GM15510 (cell line): ENCODE measurements around the gene NOTCH1.

Experiments
- POLR2A ChIP-seq: IDR thresholded peaks from 3 replicates; pipeline ENCODE4 v1.6.1; 2011; ENCODE audit warnings: borderline replicate concordance; ENCODE audit not compliant: insufficient read length; ENCODE audit errors: extremely low read depth

NOTCH1 gene

DNA sequence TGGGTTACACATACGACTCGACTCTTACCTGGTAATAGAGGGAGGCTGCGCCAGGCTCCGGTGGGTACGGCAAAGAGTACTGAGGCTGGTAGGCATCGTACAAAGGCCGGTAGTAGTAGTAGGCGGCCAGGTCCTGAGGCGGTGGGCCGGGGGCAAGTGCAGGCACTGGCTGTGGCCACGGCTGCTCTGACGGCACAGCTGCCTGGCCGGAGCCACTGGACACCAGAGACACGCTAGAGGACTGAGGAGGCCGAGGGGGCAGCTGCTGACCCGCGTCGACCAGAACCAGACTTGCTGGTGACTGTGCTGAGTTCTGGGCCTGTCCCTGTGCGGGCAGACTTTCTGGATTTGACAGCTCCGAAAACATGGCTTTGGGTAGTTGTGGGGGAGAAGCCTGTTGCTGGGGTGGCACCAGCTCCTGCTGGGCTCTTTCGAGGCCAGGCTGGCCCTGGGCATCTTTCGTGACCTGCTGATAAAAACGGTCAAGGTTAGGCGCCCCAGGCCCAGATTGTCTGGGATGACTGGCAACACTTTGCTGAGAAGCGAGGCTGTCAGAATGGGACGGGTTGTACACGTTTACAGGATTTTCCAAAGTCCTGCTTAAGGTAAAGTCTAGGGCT lies 71.7 kb downstream of the NOTCH1 start:
- TF ChIP-seq POLR2A: no peak

DNA sequence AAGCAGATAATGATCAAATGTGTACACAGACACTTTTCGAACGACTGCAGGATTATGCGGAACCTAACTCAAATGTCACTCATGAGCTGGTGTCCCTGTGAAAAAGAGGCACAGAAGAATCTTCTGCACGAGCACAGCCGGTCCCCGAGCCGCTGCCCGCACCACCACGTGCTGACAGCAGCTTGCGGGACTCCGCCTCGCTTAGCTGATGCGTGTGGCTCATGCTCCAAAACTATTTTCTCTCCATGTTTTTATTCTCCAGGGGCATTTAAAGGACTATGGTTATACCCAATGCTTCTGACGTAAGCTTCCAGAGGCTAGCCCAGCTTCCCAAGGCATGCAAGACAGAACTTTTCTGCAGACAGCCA lies 72.5 kb downstream of the NOTCH1 start:
- no peak for TF ChIP-seq POLR2A

DNA sequence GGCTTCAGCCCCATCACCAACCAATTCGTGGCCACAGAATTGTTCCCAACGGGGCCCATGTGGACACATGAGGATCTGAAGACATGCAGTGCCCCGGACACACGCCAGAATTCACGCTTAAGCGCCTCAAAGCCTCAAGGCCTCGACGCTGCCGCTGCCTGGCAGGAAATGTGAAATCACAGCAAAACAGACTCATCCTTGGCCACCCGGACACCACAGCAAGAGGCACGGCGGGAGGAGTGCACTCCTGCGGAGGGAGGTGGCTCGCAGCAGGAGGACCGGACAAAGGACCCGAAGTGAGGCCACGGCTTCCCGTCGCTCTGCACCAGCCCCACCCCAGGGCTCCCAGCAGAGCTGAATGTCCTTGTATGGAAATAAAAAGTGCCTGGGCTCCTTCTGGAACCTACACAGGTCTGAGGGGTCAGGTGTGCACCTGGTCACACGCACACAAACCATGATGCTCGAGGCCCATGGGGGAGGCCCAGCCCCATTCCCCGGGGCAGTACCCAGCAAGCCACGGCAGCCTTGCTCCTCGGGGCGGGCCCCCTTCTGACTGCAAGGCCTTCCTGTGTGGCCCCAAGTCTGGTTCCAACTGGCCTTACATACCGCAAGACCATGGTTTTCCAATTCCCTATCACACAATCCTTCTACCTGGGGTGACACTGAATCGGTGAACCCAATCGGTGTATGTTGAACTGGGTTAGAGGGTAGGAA lies 73.1 kb downstream of the NOTCH1 start:
- no peak for TF ChIP-seq POLR2A

DNA sequence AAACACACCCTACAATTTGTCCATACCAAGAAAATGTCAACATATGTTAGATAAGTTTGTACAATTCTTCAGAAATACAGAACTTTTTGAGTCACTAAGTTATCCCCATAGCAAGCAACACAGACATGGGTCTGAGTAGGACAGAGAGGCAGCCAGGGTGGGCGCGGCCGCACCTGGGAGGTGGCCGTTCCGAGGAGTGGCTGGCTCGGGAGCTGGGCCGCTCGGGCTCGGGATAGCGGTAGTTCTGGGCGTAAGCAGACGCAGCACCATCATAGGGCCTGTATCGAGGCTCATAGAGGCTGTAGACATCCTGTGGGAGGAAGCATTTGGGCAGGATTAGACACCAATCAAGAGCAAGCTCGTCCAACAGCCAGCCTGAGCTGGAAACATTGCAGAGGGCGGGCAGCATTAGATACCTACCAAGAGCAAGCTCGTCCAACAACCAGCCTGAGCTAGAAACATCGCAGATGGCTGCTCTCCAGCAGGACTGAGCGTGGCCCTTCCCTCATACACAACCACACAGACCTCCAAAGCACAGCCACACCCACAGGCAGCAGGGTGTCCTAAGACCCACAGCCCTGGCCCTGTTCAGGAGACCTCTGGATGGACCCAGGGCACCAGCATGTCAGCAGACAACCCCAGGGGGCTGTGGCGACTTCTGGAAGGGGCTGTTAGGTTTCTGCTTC lies 73.9 kb downstream of the NOTCH1 start:
- TF ChIP-seq POLR2A: no peak

DNA sequence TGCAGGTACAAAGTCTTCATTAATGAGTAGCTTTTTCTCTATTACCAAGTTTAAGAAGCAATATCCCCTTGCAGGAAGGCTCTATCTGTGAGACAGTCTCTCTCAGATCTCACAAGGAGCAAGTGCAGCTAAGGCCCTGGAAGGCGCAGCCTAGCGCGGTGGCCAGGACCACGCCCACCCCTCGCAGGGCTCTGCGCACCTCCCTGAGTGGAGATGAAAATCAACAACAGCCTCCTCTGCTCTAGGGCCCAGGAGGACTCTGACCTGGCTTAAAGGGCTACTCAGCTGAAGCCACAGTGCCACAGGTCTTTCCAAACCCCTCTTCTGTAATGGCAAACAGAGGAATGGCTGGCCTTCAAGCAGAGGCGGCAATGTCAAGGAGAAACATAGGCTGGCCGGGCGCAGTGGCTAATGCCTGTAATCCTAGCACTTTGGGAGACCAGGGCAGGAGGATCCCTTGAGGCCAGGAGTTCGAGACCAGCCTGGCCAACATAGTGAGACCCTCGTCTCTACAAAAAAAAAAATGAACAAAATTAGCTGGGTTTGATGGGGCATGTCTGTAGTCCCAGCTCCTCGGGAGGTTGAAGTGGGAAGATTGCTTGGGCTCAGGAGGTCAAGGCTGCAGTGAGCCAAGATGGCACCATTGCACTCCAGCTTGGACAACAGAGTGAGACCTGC lies 74.9 kb downstream of the NOTCH1 start:
- no peak for TF ChIP-seq POLR2A

DNA sequence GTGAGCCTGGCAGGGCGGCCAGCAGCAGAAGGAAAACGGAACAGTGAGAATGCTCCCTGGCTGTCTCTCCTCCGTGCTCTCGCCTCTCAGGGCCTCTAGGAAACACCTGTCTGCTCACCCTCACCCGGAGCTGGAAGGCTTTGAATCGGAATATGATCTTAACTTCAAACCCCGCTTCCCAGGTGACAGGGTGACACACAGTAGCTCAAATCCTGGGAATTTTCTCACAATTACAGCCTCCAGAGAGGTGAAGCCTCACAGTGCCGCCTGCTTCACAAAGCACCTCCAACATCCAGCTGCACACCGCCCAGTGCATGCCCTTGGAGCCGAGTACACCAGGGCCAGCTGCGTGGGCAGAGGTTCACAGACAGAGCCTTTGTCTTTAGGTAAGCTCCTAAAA lies 75.5 kb downstream of the NOTCH1 start:
- TF ChIP-seq POLR2A: no peak

DNA sequence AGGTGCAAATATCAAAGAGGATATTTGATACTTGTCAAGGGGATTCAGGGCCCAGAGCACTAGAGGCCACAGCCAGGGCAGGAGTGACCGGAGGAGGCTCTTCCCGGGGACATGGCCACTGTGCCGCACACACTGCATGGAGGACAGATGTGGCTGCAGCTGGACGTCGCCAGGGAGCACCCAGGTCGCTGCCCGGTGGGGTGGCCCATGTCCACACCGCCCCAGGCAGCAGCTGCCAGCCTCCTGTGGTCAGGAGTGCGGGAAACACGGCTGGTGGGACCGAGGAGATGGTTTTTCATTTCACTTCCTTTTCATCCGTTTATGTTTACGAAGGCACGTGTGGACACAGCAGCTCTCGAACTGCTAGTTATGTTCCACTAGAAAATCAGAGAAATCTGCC lies 78.1 kb downstream of the NOTCH1 start:
- no peak for TF ChIP-seq POLR2A

DNA sequence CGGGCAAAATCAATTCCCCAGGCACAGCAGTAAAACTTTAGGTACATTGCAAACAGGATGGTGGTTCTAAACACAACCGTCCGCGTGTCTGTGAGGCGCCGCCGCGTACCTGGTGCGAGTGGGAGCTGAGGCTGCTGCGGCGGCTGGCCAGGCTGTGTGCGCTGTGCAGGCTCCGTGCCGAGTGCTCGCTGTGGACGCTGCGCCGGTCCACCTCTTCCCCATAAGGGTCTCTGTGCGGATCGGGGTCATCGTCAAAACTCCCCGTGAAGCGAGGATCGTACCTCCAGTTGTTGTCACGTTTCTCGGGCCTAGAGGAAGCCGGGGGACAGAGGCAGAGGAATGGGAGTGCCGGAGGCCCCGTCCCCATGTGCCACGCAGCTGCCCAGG lies 79.7 kb downstream of the NOTCH1 start:
- TF ChIP-seq POLR2A: no peak

DNA sequence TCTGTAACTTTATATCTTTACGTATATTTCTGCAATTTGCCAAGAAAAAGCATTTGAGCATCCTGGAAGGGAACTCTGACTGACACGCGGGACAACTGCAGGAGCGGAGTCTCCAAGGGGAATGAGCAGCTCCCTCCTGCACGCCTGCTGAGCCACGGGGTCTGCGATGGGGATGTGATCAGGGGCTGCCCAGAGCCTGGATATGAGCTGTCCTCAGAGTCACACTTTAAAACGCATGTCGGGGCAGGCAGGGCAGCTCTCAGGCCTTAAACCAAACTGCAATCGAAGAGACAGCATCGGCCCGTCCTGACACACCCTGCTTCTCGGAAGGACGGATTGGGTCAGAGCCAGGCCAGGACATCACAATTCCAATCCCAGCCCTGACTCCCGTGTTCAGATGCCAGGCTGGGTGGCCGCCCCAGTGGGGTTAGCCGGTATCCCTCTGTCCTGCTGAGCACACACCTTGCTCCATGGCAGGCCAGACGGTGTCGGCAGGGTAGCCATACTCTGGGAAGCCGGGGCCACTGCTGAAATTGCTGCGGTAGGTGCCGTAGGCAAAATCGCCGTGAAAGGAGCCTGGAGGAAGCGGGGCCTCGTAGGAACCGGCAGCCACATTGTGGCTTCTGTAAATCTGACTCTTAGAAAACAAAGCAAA lies 80.2 kb downstream of the NOTCH1 start:
- no peak for TF ChIP-seq POLR2A

DNA sequence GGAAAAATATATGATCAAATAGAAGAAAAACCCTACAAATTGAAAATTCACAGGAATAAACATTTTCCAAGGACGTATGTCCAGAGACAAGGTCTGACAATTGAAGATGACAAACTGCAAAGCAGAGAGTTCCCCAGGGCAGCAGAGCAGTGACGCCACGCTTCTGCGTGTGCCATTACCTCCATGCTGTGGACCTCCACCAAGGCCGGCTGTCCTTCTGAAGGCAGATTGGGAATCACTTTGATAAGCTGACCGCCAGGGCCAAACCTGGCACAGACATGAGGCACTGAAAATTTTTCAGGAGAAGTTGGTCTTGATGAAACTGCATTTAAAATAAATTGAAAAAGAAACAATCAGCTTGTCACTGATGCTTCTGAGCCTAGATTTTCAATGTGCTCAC lies 81.6 kb downstream of the NOTCH1 start:
- TF ChIP-seq POLR2A: no peak

DNA sequence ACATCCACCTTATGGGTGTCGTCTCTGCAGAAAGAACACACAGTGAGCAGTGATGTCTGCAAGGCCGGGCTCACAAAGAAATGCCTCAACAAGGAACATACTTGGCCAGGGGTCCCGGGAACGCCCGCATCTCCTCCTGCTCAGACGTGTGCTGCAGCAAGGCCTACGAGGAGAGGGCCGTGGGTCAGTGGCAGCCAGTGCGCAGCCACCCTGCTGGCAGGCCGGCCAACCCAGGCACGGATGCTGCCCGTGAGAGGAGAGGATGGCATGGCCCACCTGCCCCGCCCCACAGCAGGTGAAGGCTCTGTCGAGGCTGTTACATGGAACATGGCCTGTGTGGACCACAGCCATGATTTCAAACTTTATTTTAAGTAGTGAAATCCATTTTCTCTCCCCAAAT lies 82.3 kb downstream of the NOTCH1 start:
- TF ChIP-seq POLR2A: no peak

DNA sequence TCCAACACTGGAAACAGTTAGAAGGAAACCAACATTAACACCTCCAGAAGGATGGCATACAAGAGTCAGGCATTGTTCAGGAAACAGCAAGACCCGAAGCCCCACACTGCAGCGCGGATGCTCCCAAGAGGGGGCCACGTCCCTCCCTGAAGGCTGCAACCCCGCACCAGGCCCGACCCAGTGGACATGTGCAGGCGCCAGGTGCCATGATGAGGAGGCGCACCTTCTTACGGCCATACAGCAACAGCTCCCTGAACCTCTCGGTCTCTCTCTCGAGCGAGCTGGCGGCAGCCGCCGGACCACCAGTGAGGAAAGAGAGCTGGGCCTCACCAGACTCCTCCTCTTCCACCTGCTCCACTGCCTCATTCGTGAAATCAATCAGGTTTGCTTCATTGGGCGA lies 83.2 kb downstream of the NOTCH1 start:
- TF ChIP-seq POLR2A: no peak

DNA sequence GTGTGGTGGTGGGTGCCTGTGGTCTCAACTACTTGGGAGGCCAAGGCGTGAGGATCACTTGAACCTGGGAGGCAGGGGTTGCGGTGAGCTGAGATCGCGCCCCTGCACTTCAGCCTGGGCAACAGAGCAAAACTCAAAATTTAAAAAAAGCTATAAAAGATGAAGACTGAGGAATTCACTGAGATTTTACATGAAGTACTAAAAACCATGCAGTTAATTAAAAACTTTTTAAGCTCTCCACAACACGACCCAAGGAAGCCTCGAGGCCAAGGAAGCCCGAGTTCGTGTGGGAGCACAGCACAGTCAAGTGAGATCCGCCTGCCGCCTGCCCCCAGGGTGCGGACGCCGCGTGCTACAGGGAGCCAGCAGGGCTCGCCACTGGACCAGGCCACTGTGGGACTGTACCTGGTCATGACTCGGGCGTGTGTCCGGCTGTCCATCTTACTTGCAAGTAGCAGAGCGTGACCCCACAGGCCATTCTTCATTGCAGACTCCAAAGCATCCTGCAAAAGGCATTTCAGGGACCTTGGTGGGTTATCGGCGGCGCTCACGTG lies 85.0 kb downstream of the NOTCH1 start:
- TF ChIP-seq POLR2A: no peak

DNA sequence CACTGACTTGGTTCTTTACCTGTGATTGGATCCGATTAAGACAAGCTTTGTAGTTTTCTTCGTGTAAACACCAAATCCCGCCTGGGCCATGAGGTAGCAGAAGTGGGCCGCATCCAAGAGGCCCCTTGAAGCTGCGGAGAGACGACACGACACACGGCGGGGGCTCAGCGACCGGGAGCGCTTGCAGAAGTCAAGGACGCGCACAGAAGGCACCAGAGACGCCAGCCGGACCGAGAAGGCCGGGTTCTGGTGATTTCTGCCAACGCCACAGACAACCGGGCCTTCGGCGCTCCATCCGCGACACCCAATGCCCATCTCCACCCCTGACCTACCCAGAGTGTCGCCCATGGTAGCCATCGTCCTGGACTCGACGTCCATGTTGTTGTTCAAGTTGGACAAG lies 86.4 kb downstream of the NOTCH1 start:
- TF ChIP-seq POLR2A: no peak

DNA sequence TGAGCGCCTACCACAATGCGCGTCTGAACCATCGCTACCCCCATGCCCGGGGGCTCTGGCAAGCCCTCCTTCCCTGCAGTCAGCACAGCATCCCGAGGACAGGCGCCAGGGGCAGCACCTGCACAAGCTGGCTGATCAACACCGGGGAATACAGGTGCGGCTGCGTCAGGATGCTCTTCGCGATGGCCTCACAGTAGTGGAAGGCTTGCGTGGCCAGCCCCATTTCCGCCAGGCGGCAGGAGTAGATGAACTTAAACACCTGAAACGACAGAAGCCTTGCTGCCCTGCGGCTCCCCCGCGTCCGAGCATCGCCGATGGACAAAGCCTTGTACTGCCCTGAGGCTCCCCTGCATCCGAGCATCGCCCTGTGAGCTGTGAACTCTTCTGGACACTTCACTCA lies 88.5 kb downstream of the NOTCH1 start:
- no peak for TF ChIP-seq POLR2A
